ENCODE measurements around the gene FGFRL1.
A peak's percentile ranks its signal among the peaks of the same experiment; 100 is the strongest.
"Not testable (repeated sequence)": the region's sequence is repeated elsewhere in the genome, so short reads cannot be mapped to it uniquely, and the experiment has no call there.

Gene FGFRL1

GRCh38 chr4:1039493-1040343 lies 28.3 kb downstream of the FGFRL1 start:
- DNase-seq (ENCODE audit: low read depth, low spot score), result no peak

GRCh38 chr4:1040344-1041146 lies 29.1 kb downstream of the FGFRL1 start:
- no peak for DNase-seq (ENCODE audit: low read depth, low spot score)

- DNase-seq (ENCODE audit: low read depth, low spot score), result peak; percentile 63
Measured at GRCh38 chr4:1041147-1041935, 29.9 kb downstream of the FGFRL1 start.

- DNase-seq (ENCODE audit: low read depth, low spot score), result no peak
Measured at GRCh38 chr4:1041936-1042330, 30.5 kb downstream of the FGFRL1 start.

GRCh38 chr4:1042352-1043055 lies 31.1 kb downstream of the FGFRL1 start:
- no peak for DNase-seq (ENCODE audit: low read depth, low spot score)

GRCh38 chr4:1043162-1043561 lies 31.7 kb downstream of the FGFRL1 start:
- DNase-seq (ENCODE audit: low read depth, low spot score), result no peak

GRCh38 chr4:1043651-1044468 lies 32.4 kb downstream of the FGFRL1 start:
- peak; percentile 97 for DNase-seq (ENCODE audit: low read depth, low spot score)

GRCh38 chr4:1044469-1045192 lies 33.2 kb downstream of the FGFRL1 start:
- DNase-seq (ENCODE audit: low read depth, low spot score), result no peak

GRCh38 chr4:1045193-1045594 lies 33.8 kb downstream of the FGFRL1 start:
- no peak for DNase-seq (ENCODE audit: low read depth, low spot score)

- DNase-seq (ENCODE audit: low read depth, low spot score), result no peak
Measured at GRCh38 chr4:1045595-1046201, 34.3 kb downstream of the FGFRL1 start.

GRCh38 chr4:1046581-1047011 lies 35.2 kb downstream of the FGFRL1 start:
- DNase-seq (ENCODE audit: low read depth, low spot score), result not testable (repeated sequence)

GRCh38 chr4:1047106-1047975 lies 35.9 kb downstream of the FGFRL1 start:
- DNase-seq (ENCODE audit: low read depth, low spot score), result no peak

GRCh38 chr4:1047976-1048772 lies 36.7 kb downstream of the FGFRL1 start:
- DNase-seq (ENCODE audit: low read depth, low spot score), result no peak

GRCh38 chr4:1048773-1049590 lies 37.6 kb downstream of the FGFRL1 start:
- no peak for DNase-seq (ENCODE audit: low read depth, low spot score)

- no peak for DNase-seq (ENCODE audit: low read depth, low spot score)
Measured at GRCh38 chr4:1049591-1049905, 38.1 kb downstream of the FGFRL1 start.

- no peak for DNase-seq (ENCODE audit: low read depth, low spot score)
Measured at GRCh38 chr4:1050486-1051213, 39.2 kb downstream of the FGFRL1 start.

All from smooth muscle cell of the brain vasculature (primary cell).